ENCODE results near the gene TPD52L2.

GRCh38 chr20:63823691-63824311 lies 41.3 kb upstream of the TPD52L2 start:
- no peak for TF ChIP-seq CTCF (IDR thresholded peaks at IDR 0.05)
- TF ChIP-seq EZH2 (IDR thresholded peaks at IDR 0.05; ENCODE audit: borderline replicate concordance, insufficient read depth, low read depth, low read length, poor library complexity, severe bottlenecking): no peak
